Stromal cell of bone marrow (primary cell): ENCODE results near the gene FOXD1.
"Not testable (repeated sequence)": the region's sequence is repeated elsewhere in the genome, so short reads cannot be mapped to it uniquely, and the experiment has no call there.

Source experiments
- DNase-seq: peaks from one replicate; pipeline ENCODE4 v3.0.0-alpha.2; 2012; ENCODE audit warnings: low read depth

FOXD1 gene

GRCh38 chr5:73415171-73415570 lies 33.4 kb downstream of the FOXD1 start:
- DNase-seq = no peak

GRCh38 chr5:73412597-73412988 lies 36.0 kb downstream of the FOXD1 start:
- DNase-seq = no peak

DNA sequence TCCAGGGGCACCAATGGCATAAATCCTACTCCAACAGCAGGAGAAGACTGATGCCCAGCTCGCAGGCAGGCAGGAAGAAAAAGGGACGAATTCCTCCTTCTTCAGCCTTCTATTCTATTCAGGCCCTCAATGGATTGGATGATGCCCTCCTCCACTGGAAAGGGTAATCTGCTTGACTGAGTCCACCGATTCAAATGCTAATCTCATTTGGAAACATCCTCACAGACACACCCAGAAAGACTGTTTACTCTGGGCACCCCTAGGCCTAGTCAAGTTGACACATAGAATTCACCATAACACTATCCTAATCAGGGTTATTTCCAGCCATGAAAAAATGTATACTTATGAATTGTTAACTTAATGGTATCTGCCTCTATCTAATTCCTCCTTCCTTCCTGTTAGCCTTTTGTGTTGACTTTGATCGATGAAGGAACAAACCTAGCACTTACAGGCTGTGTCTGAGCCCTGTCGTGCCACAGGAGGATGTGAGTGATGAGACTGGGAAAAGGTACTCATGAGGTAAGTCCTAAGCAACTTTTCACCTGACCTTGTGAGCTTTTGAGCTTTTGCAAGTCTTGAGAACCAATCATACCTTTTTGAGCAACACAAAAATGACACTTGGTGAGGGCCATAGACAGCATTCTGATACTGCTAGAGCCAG lies 36.5 kb downstream of the FOXD1 start:
- no peak for DNase-seq

- not testable (repeated sequence) for DNase-seq
These were observed 38.6 kb downstream of the FOXD1 start for GRCh38 chr5:73409927-73410326.

DNA sequence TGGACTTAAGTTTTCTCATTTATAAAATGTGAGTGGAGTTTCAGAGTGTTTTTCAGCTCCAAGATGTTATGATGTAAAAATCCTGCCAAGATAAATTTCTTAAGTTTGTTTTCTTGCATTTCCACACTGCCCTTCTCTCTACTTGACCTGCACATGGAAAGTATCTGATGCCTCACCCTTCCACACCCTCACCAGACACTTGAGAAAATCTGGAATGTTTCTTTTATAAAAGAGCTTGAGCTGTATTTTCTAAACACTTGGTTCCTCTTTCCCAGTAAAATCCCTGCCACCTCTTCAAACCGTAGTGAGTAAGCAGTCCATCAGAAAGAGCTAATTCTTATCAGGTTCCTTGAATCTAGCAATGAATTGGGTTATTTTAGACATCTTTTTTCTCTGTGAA lies 42.9 kb downstream of the FOXD1 start:
- no peak for DNase-seq

- no peak for DNase-seq
These were observed 48.8 kb downstream of the FOXD1 start for GRCh38 chr5:73399775-73400174.
